Trophoblast cell (in vitro differentiated cells and primary cell): ENCODE results near the gene SELENOW. TPM values are rescaled to one million over a fixed set of nuclear protein-coding genes. Genes with fewer than 3 reads are reported as not detected.

Experiments used
- DNase-seq, 2 donors: peaks; one replicate each; pipeline ENCODE4 v3.0.0-alpha.2; 2016
- H2AFZ ChIP-seq: 2 replicates; pipeline ENCODE4 v1.6.1; 2013; ENCODE audit warnings: low read length, moderate library complexity, mild to moderate bottlenecking; ENCODE audit not compliant: insufficient read depth, poor library complexity
- H2AK5ac ChIP-seq: 2 replicates; pipeline ENCODE4 v1.6.1; 2013; ENCODE audit warnings: mild to moderate bottlenecking, low read length
- H2BK120ac ChIP-seq: 2 replicates; pipeline ENCODE4 v1.6.1; 2013; ENCODE audit warnings: low read length, mild to moderate bottlenecking, moderate library complexity; ENCODE audit not compliant: insufficient read depth, poor library complexity
- H2BK12ac ChIP-seq: 2 replicates; pipeline ENCODE4 v1.6.1; 2013; ENCODE audit warnings: mild to moderate bottlenecking, low read length, moderate library complexity
- H2BK5ac ChIP-seq: 2 replicates; pipeline ENCODE4 v1.6.1; 2013; ENCODE audit warnings: low read length, low read depth, moderate library complexity, mild to moderate bottlenecking; ENCODE audit not compliant: poor library complexity
- H3K14ac ChIP-seq: 2 replicates; pipeline ENCODE4 v1.6.1; 2013; ENCODE audit warnings: mild to moderate bottlenecking, low read length
- H3K18ac ChIP-seq: 2 replicates; pipeline ENCODE4 v1.6.1; 2013; ENCODE audit warnings: mild to moderate bottlenecking, low read length
- H3K23ac ChIP-seq: 2 replicates; pipeline ENCODE4 v1.6.1; 2013; ENCODE audit warnings: low read length
- H3K27ac ChIP-seq: 2 replicates; pipeline ENCODE4 v1.5.1; 2013; ENCODE audit warnings: low read depth, mild to moderate bottlenecking, inconsistent platforms, low read length, moderate library complexity
- H3K27me3 ChIP-seq: 2 replicates; pipeline ENCODE4 v1.6.1; 2013; ENCODE audit warnings: inconsistent platforms, mild to moderate bottlenecking, low read length, moderate library complexity; ENCODE audit not compliant: insufficient read depth
- H3K36me3 ChIP-seq, 2 experiments: 1 replicate in 1 of 2; 2 replicates in 1 of 2; pipeline ENCODE4 v1.6.1; 2013; ENCODE audit warnings: low read length in 2 of 2, mild to moderate bottlenecking in 2 of 2, moderate library complexity in 1 of 2; ENCODE audit not compliant: insufficient read depth in 2 of 2, control insufficient read depth in 1 of 2
- H3K4ac ChIP-seq: 2 replicates; pipeline ENCODE4 v1.6.1; 2013; ENCODE audit warnings: low read depth, mild to moderate bottlenecking, low read length, moderate library complexity
- H3K4me1 ChIP-seq, 2 experiments: 1 replicate in 1 of 2; 2 replicates in 1 of 2; pipeline ENCODE4 v1.6.1; 2013; ENCODE audit warnings: low read length in 2 of 2, mild to moderate bottlenecking in 2 of 2, moderate library complexity in 1 of 2; ENCODE audit not compliant: insufficient read depth in 2 of 2, control insufficient read depth in 1 of 2
- H3K4me2 ChIP-seq: 2 replicates; pipeline ENCODE4 v1.6.1; 2013; ENCODE audit warnings: inconsistent platforms, mild to moderate bottlenecking, low read length, moderate library complexity
- H3K4me3 ChIP-seq: 2 replicates; pipeline ENCODE4 v1.5.1; 2013; ENCODE audit warnings: mild to moderate bottlenecking, low read depth, low read length, inconsistent platforms
- H3K79me1 ChIP-seq: one replicate; pipeline ENCODE4 v1.6.1; 2013; ENCODE audit warnings: low read length
- H3K79me2 ChIP-seq: 2 replicates; pipeline ENCODE4 v1.6.1; 2013; ENCODE audit warnings: low read length, mild to moderate bottlenecking; ENCODE audit not compliant: control insufficient read depth, insufficient read depth, poor library complexity
- H3K9ac ChIP-seq: 2 replicates; pipeline ENCODE4 v1.6.1; 2013; ENCODE audit warnings: mild to moderate bottlenecking, low read length
- H3K9me3 ChIP-seq: 2 replicates; pipeline ENCODE4 v1.6.1; 2013; ENCODE audit warnings: low read depth, mild to moderate bottlenecking, control low read depth, inconsistent platforms, low read length; ENCODE audit not compliant: insufficient read depth
- H4K12ac ChIP-seq: 2 replicates; pipeline ENCODE4 v1.6.1; 2013; ENCODE audit warnings: low read depth, mild to moderate bottlenecking, low read length, moderate library complexity
- H4K8ac ChIP-seq: 2 replicates; pipeline ENCODE4 v1.6.1; 2013; ENCODE audit warnings: low read depth, mild to moderate bottlenecking, low read length, moderate library complexity
- H4K91ac ChIP-seq: one replicate; pipeline ENCODE4 v1.6.1; 2013; ENCODE audit warnings: low read depth, mild to moderate bottlenecking, low read length, moderate library complexity
- WGBS: extraction: QIAGEN DNeasy Blood & Tissue Kit; methylation state at CpG from one replicate; pipeline ENCODE4 v1.1.7; 2013; ENCODE audit warnings: missing lambda C conversion rate; ENCODE audit not compliant: insufficient read length, insufficient coverage; ENCODE audit errors: extremely low coverage; 5-methylcytosine and 5-hydroxymethylcytosine counted together
- polyA plus RNA-seq: library from polyadenylated mRNA; stranded (reverse); fragments of 200-250 nt; gene quantifications from 2 replicates; pipeline ENCODE4 v1.2.3, GENCODE V29; 2013

The SELENOW gene
- 469 and 476 TPM in 2 replicates for polyA plus RNA-seq

- peaks cover 23% of the 10 kb centered on the region for H3K79me2 ChIP-seq
These were observed at the start of gene SELENOW for GRCh38 chr19:47778049-47778953. Gene SELENOW, plus strand, starts transcription at chr19:47778703. Its CDS starts 83 bp downstream, at chr19:47778786.

GRCh38 chr19:47729468-47729798 lies 49.1 kb upstream of the SELENOW start:
- no peak overlapping the region for H3K14ac ChIP-seq
- H3K9ac ChIP-seq, result no peak overlapping the region

More at GRCh38 chr19:47778049-47778953, at the start of gene SELENOW:
- DNase-seq, result peak; percentile 67 to 84
- H4K91ac ChIP-seq, result peak within 1 kb of the TSS; percentile 92
- peak within 1 kb of the TSS; percentile 61 for H2AFZ ChIP-seq
- WGBS, result no CpG with 5 or more reads among the region's 65 CpGs
- peaks cover 12% of the 10 kb centered on the region for H3K79me1 ChIP-seq
- peak within 1 kb of the TSS; percentile 72 for H2BK12ac ChIP-seq
- peak within 1 kb of the TSS; percentile 67 for H3K4me2 ChIP-seq
- peak within 1 kb of the TSS; percentile 79 for H3K18ac ChIP-seq
- peak within 1 kb of the TSS; percentile 81 for H4K8ac ChIP-seq
- peaks cover 4 to 7% of the 10 kb centered on the region in 2 experiments for H3K4me1 ChIP-seq
- peak within 1 kb of the TSS; percentile 78 for H3K4me3 ChIP-seq
- peak within 1 kb of the TSS; percentile 90 for H3K14ac ChIP-seq
- H4K12ac ChIP-seq, result peak within 1 kb of the TSS; percentile 59
- H2BK120ac ChIP-seq, result peak within 1 kb of the TSS; percentile 95
- H3K9ac ChIP-seq, result peak within 1 kb of the TSS; percentile 86
- H3K27me3 ChIP-seq, result no peaks in the 10 kb centered on the region
- H3K27ac ChIP-seq, result peak within 1 kb of the TSS; percentile 89
- no peaks in the 10 kb centered on the region for H3K9me3 ChIP-seq
- peak within 1 kb of the TSS; percentile 96 for H2BK5ac ChIP-seq
- H3K4ac ChIP-seq, result peak within 1 kb of the TSS; percentile 75
- no peak within 1 kb of the TSS for H3K23ac ChIP-seq
- H3K36me3 ChIP-seq, result peaks cover 18 to 25% of the 10 kb centered on the region in 2 experiments
- peak within 1 kb of the TSS; percentile 18 for H2AK5ac ChIP-seq

GRCh38 chr19:47729799-47730520 lies 48.5 kb upstream of the SELENOW start:
- DNase-seq, result peak in 1 of 2 donors; percentile 19
- H3K9ac ChIP-seq, result no peak overlapping the region

More at GRCh38 chr19:47729468-47729798, 49.1 kb upstream of the SELENOW start:
- Histone ChIP-seq H3K79me1 (no peaks in the 10 kb centered on the region), H3K4ac (no peak overlapping the region), H4K8ac (no peak overlapping the region), H2BK12ac (no peak overlapping the region), H3K4me2 (peak overlapping the region; percentile 62), H2BK120ac (no peak overlapping the region), H3K18ac (no peak overlapping the region), H4K91ac (peak overlapping the region; percentile 1), H3K27me3 (no peaks in the 10 kb centered on the region), H3K4me1 (peaks cover 3 to 19% of the 10 kb centered on the region in 2 experiments), H2BK5ac (no peak overlapping the region), H3K4me3 (no peak overlapping the region), H4K12ac (no peak overlapping the region), H3K36me3 (peaks cover 5 to 6% of the 10 kb centered on the region in 2 experiments), H3K79me2 (no peaks in the 10 kb centered on the region), H3K27ac (peak overlapping the region; percentile 43), H3K23ac (no peak overlapping the region), H2AK5ac (no peak overlapping the region), H3K9me3 (no peaks in the 10 kb centered on the region), H2AFZ (no peak overlapping the region)
- WGBS, result no CpG with 5 or more reads among the region's 9 CpGs
- peak; percentile 52 to 55 for DNase-seq

GRCh38 chr19:47730521-47730889 lies 48.0 kb upstream of the SELENOW start:
- no peak overlapping the region for H2AFZ ChIP-seq
- H3K27ac ChIP-seq, result no peak overlapping the region
- peaks cover 5 to 6% of the 10 kb centered on the region in 2 experiments for H3K36me3 ChIP-seq
- H3K4me3 ChIP-seq, result peak overlapping the region; percentile 26
- H3K4me1 ChIP-seq, result peaks cover 3 to 19% of the 10 kb centered on the region in 2 experiments
- no peak overlapping the region for H3K4me2 ChIP-seq
- no peaks in the 10 kb centered on the region for H3K27me3 ChIP-seq
- no peak overlapping the region for H4K91ac ChIP-seq
- no peaks in the 10 kb centered on the region for H3K79me1 ChIP-seq
- no peaks in the 10 kb centered on the region for H3K9me3 ChIP-seq
- no peaks in the 10 kb centered on the region for H3K79me2 ChIP-seq
- no peak overlapping the region for H3K18ac ChIP-seq
- no peak overlapping the region for H2BK12ac ChIP-seq
- no peak overlapping the region for H3K9ac ChIP-seq
- no peak for DNase-seq
- H3K14ac ChIP-seq, result no peak overlapping the region
- H4K12ac ChIP-seq, result no peak overlapping the region
- no peak overlapping the region for H4K8ac ChIP-seq
- H2AK5ac ChIP-seq, result no peak overlapping the region
- H3K4ac ChIP-seq, result no peak overlapping the region
- WGBS, result no CpG with 5 or more reads among the region's 8 CpGs
- H3K23ac ChIP-seq, result no peak overlapping the region
- no peak overlapping the region for H2BK120ac ChIP-seq
- H2BK5ac ChIP-seq, result no peak overlapping the region

More at GRCh38 chr19:47729799-47730520, 48.5 kb upstream of the SELENOW start:
- Histone ChIP-seq H4K12ac (peak overlapping the region; percentile 37), H2AK5ac (no peak overlapping the region), H3K14ac (no peak overlapping the region), H3K4me2 (peak overlapping the region; percentile 62), H3K79me1 (no peaks in the 10 kb centered on the region), H2AFZ (peak overlapping the region; percentile 59), H3K4me1 (peaks cover 3 to 19% of the 10 kb centered on the region in 2 experiments), H3K23ac (no peak overlapping the region), H4K91ac (peak overlapping the region; percentile 74), H3K18ac (no peak overlapping the region), H3K9me3 (no peaks in the 10 kb centered on the region), H3K27me3 (no peaks in the 10 kb centered on the region), H2BK120ac (no peak overlapping the region), H3K4ac (no peak overlapping the region), H3K79me2 (no peaks in the 10 kb centered on the region), H2BK5ac (no peak overlapping the region), H3K36me3 (peaks cover 5 to 6% of the 10 kb centered on the region in 2 experiments), H3K27ac (peak overlapping the region; percentile 16), H4K8ac (no peak overlapping the region), H3K4me3 (peak overlapping the region; percentile 26), H2BK12ac (no peak overlapping the region)
- WGBS, result 100% methylated on average over 1 of the region's 30 CpGs
